Neural progenitor cell (in vitro differentiated cells): Measurements from ENCODE around the gene DOCK10. TPM values are rescaled to one million over a fixed set of nuclear protein-coding genes. Genes with fewer than 3 reads are reported as not detected.

Source experiments
- DNase-seq: peaks from one replicate; pipeline ENCODE4 v3.0.0-alpha.2; 2016; ENCODE audit warnings: low spot score
- H2AFZ ChIP-seq: fragments of 200-600 bp; sonication (generic); replicated peaks from 2 replicates; pipeline ENCODE4 v1.6.1; 2016; ENCODE audit warnings: antibody characterized with exemption
- H3F3A ChIP-seq: fragments of 200-600 bp; sonication (generic); 2 replicates; pipeline ENCODE4 v1.6.1; 2016; ENCODE audit warnings: antibody characterized with exemption, low read depth
- H3K27ac ChIP-seq: fragments of 200-600 bp; sonication (generic); 2 replicates; pipeline ENCODE4 v1.5.1; 2016; ENCODE audit warnings: mild to moderate bottlenecking
- H3K27me3 ChIP-seq: fragments of 200-600 bp; sonication (generic); 2 replicates; pipeline ENCODE4 v1.6.1; 2016; ENCODE audit warnings: mild to moderate bottlenecking, moderate library complexity
- H3K36me3 ChIP-seq: fragments of 200-600 bp; sonication (generic); 2 replicates; pipeline ENCODE4 v1.5.1; 2016
- H3K4me1 ChIP-seq: fragments of 200-600 bp; sonication (generic); 2 replicates; pipeline ENCODE4 v1.6.1; 2016; ENCODE audit warnings: mixed run types
- H3K4me2 ChIP-seq: fragments of 200-600 bp; sonication (generic); 2 replicates; pipeline ENCODE4 v1.6.1; 2016
- H3K4me3 ChIP-seq: fragments of 200-600 bp; sonication (generic); 2 replicates; pipeline ENCODE4 v1.5.1; 2016
- H3K79me2 ChIP-seq: fragments of 200-600 bp; sonication (generic); 2 replicates; pipeline ENCODE4 v1.6.1; 2016; ENCODE audit warnings: low read depth
- H3K9ac ChIP-seq: fragments of 200-600 bp; sonication (generic); 2 replicates; pipeline ENCODE4 v1.6.1; 2016
- H3K9me3 ChIP-seq: fragments of 200-600 bp; sonication (generic); 2 replicates; pipeline ENCODE4 v1.5.1; 2016; ENCODE audit warnings: low read depth
- H4K20me1 ChIP-seq: fragments of 200-600 bp; sonication (generic); 2 replicates; pipeline ENCODE4 v1.6.1; 2016; ENCODE audit warnings: low read depth
- H3K27ac Mint-ChIP-seq: 3 replicates; pipeline ENCODE4 v1.8.0; 2021; ENCODE audit warnings: mixed read lengths
- H3K27me3 Mint-ChIP-seq: 2 replicates; pipeline ENCODE4 v1.8.0; 2022; ENCODE audit warnings: low read depth, mild to moderate bottlenecking, inconsistent platforms, moderate library complexity, mixed read lengths; ENCODE audit not compliant: insufficient read depth
- H3K36me3 Mint-ChIP-seq: 3 replicates; pipeline ENCODE4 v1.8.0; 2021; ENCODE audit warnings: mixed read lengths
- H3K4me1 Mint-ChIP-seq: 3 replicates; pipeline ENCODE4 v1.8.0; 2021; ENCODE audit warnings: mixed read lengths
- H3K4me3 Mint-ChIP-seq: 3 replicates; pipeline ENCODE4 v1.8.0; 2021; ENCODE audit warnings: mild to moderate bottlenecking, moderate library complexity, mixed read lengths
- H3K9me3 Mint-ChIP-seq: 3 replicates; pipeline ENCODE4 v1.8.0; 2020; ENCODE audit warnings: mixed read lengths
- CTCF ChIP-seq: fragments of 200-600 bp; sonication (generic); IDR thresholded peaks from 2 replicates; pipeline ENCODE4 v1.5.1; 2017; ENCODE audit warnings: antibody characterized with exemption, mild to moderate bottlenecking
- EZH2 ChIP-seq: fragments of 200-600 bp; sonication (generic); IDR thresholded peaks from 2 replicates; pipeline ENCODE4 v1.6.1; 2017; ENCODE audit warnings: antibody characterized with exemption, mild to moderate bottlenecking, moderate library complexity
- EZH2phosphoT487 ChIP-seq: fragments of 200-600 bp; sonication (generic); IDR thresholded peaks from 2 replicates; pipeline ENCODE4 v1.6.1; 2017; ENCODE audit warnings: antibody characterized with exemption
- total RNA-seq: library from RNA; depleted of rRNA; stranded (reverse); fragments of >200 nt; gene quantifications from 2 replicates; pipeline ENCODE4 v1.2.3, GENCODE V29; 2015; ENCODE audit warnings: low replicate concordance

The DOCK10 gene
- total RNA-seq, 1 donor from 2014 or later: 1.1 TPM

- no peaks in the 10 kb centered on the region for H3K36me3 ChIP-seq
- Mint-ChIP-seq H3K9me3 (no peaks in the 10 kb centered on the region), H3K27ac (no peak overlapping the region), H3K4me3 (no peak overlapping the region), H3K27me3 (peaks cover 3% of the 10 kb centered on the region), H3K36me3 (peaks cover 2% of the 10 kb centered on the region), H3K4me1 (peaks cover 3% of the 10 kb centered on the region)
- H3K4me2 ChIP-seq: no peak overlapping the region
- no peaks in the 10 kb centered on the region for H3K4me1 ChIP-seq
- no peak overlapping the region for H2AFZ ChIP-seq
- no peak overlapping the region for H3K4me3 ChIP-seq
- TF ChIP-seq CTCF (no peak), EZH2 (no peak), EZH2phosphoT487 (no peak)
- no peaks in the 10 kb centered on the region for H3F3A ChIP-seq
- no peaks in the 10 kb centered on the region for H3K9me3 ChIP-seq
- no peak for DNase-seq
- no peak overlapping the region for H3K27ac ChIP-seq
- no peaks in the 10 kb centered on the region for H4K20me1 ChIP-seq
- H3K79me2 ChIP-seq: no peaks in the 10 kb centered on the region
- H3K27me3 ChIP-seq: no peaks in the 10 kb centered on the region
- no peak overlapping the region for H3K9ac ChIP-seq
Observed at GRCh38 chr2:224850081-224850480, 192.2 kb downstream of the DOCK10 start.

GRCh38 chr2:224849264-224849663 is 193.0 kb downstream of the DOCK10 start:
- TF ChIP-seq EZH2: no peak
- TF ChIP-seq CTCF: peak; percentile 37
- Histone ChIP-seq H3K9ac (no peak overlapping the region), H3K4me2 (no peak overlapping the region), H3K4me3 (no peak overlapping the region), H3K9me3 (no peaks in the 10 kb centered on the region), H2AFZ (no peak overlapping the region), H3K36me3 (no peaks in the 10 kb centered on the region), H3K27ac (no peak overlapping the region), H3F3A (no peaks in the 10 kb centered on the region), H4K20me1 (no peaks in the 10 kb centered on the region), H3K4me1 (no peaks in the 10 kb centered on the region), H3K79me2 (no peaks in the 10 kb centered on the region), H3K27me3 (no peaks in the 10 kb centered on the region)
- Mint-ChIP-seq H3K9me3 (no peaks in the 10 kb centered on the region), H3K4me1 (peaks cover 3% of the 10 kb centered on the region), H3K27ac (no peak overlapping the region), H3K27me3 (peaks cover 3% of the 10 kb centered on the region), H3K4me3 (no peak overlapping the region), H3K36me3 (peaks cover 2% of the 10 kb centered on the region)
- DNase-seq: peak; percentile 17

GRCh38 chr2:224847961-224848850 is 194.1 kb downstream of the DOCK10 start:
- Mint-ChIP-seq H3K27ac (no peak overlapping the region), H3K4me3 (no peak overlapping the region), H3K9me3 (no peaks in the 10 kb centered on the region), H3K36me3 (peaks cover 7% of the 10 kb centered on the region), H3K4me1 (peaks cover 3% of the 10 kb centered on the region), H3K27me3 (peaks cover 3% of the 10 kb centered on the region)
- Histone ChIP-seq H3K36me3 (no peaks in the 10 kb centered on the region), H3K27me3 (no peaks in the 10 kb centered on the region), H3K9ac (no peak overlapping the region), H3K4me3 (no peak overlapping the region), H3K4me1 (no peaks in the 10 kb centered on the region), H3K27ac (no peak overlapping the region), H3K9me3 (no peaks in the 10 kb centered on the region), H2AFZ (no peak overlapping the region), H3F3A (no peaks in the 10 kb centered on the region), H4K20me1 (no peaks in the 10 kb centered on the region), H3K4me2 (no peak overlapping the region), H3K79me2 (no peaks in the 10 kb centered on the region)
- no peak for DNase-seq
- TF ChIP-seq EZH2: no peak
- no peak for TF ChIP-seq CTCF
- no peak for TF ChIP-seq EZH2phosphoT487
